ENCODE results near the gene VPS37C. TPM values are rescaled to one million over a fixed set of nuclear protein-coding genes. Genes with fewer than 3 reads are reported as not detected.
A peak's percentile ranks its signal among the peaks of the same experiment; 100 is the strongest.

Gene VPS37C
- total and polyA plus RNA-seq, 7 donors: 8.6 to 25.4 (median 18.6) TPM

DNA sequence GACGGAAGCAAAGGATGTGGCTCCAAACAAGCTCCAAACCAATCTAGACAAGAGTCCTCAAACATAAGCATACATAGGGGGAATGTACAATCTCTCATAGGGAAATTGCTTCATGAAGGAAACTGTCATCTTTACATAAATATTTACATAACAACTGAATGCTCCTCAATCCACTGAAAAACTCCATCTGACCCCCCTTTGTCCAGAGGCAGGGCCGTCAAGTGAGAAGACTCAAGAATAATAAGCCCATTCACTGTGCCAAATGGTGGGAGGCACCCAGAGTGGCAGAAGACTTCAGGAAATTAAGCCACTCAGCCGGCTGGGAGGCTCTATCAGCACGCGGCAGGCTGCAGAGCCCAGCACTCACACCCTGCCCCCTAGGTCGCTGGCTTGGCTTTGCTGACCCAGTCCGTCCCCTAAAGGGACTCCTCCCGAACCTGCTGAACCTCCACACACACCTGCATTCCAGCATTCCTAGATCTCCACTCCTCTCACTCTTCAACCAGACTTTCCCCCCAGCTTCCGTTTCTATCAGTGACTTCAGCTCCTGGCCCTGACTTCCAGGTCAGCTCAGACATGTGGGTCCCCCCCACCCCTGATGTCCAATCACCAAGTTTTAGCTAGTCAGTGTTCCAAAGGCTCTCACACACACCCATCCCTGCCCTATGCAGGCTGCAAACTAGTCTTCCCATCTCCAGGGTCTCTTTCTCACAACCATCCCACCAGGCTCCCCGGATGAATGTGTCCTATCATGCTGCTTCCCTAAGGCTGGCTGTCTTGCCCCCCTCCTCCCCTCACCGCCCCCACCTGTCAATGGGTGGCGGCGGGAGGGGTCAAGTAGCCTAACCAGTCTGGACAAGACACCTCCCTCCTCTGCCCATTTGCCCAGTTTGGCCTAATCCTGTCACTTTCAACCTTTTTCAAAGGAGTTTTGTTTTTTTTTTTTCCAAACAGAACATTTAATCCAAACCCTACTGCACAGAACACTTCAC, 11.3 kb downstream of the VPS37C start:
- no peak overlapping the region for H3K4me3 ChIP-seq
- no peaks in the 10 kb centered on the region for H3K27me3 ChIP-seq
- peak; percentile 32 for DNase-seq
- peak overlapping the region; percentile 71 to 92 (median 84) for H3K27ac ChIP-seq
- H3K4me1 ChIP-seq: peaks cover 0 to 82% (median 73%) of the 10 kb centered on the region in 4 donors
- TF ChIP-seq POLR2AphosphoS5 (IDR thresholded peaks at IDR 0.05) (peak in 1 of 4 donors; percentile 20), POLR2A (IDR thresholded peaks at IDR 0.05) (no peak)
- TF ChIP-seq, protein P1, sequence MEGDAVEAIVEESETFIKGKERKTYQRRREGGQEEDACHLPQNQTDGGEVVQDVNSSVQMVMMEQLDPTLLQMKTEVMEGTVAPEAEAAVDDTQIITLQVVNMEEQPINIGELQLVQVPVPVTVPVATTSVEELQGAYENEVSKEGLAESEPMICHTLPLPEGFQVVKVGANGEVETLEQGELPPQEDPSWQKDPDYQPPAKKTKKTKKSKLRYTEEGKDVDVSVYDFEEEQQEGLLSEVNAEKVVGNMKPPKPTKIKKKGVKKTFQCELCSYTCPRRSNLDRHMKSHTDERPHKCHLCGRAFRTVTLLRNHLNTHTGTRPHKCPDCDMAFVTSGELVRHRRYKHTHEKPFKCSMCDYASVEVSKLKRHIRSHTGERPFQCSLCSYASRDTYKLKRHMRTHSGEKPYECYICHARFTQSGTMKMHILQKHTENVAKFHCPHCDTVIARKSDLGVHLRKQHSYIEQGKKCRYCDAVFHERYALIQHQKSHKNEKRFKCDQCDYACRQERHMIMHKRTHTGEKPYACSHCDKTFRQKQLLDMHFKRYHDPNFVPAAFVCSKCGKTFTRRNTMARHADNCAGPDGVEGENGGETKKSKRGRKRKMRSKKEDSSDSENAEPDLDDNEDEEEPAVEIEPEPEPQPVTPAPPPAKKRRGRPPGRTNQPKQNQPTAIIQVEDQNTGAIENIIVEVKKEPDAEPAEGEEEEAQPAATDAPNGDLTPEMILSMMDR (IDR thresholded peaks at IDR 0.05): no peak
- 15 to 45% methylated on average over 13 of the region's 13 CpGs for WGBS, 2 donors
- intact Hi-C loops (cut with DNase I): no loop called here
- no peaks in the 10 kb centered on the region for H3K36me3 ChIP-seq
- H3K9me3 ChIP-seq: peaks cover 0 to 2% (median 0%) of the 10 kb centered on the region in 4 donors

DNA sequence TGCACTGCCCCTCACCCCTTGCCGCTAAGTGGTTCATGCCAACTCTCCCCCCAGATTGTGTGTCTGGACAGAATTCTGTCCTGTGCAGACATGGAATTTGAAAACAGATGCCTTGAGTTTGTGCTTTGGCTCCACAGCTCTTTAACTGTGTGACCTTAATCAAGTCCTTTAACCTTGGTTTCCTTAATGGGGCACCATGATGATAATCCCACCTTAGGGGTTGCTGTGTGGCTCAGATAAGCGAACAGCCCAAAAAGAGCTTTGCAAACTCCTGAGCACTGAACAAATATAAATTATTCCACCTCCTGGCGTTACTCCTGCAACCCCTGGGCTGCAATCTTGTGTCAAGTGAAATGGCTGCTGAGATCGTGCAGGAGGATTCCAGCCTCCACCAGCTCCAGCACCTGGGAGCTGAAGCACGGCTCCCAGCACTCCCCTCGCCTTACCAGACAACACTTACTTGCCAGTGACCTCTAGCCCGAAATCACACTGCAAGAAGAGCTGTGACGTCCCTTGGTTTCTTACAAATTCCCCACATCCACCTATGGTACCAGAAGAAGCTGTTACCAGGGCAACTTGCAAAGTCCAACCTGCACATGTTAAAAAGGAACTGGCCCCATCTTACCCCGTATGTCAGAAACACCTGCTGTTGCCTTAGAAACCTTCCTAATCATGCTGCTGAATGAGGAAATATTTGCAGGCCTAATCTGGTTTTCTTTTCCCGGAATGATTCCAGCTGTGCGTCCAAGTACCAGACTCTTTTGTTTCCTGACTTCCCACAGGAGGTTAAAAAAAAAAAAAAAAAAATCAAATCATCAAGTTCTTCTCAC, 13.2 kb downstream of the VPS37C start:
- DNase-seq: peak; percentile 34
- intact Hi-C loops (cut with DNase I): no loop called here
- H3K27ac ChIP-seq: peak overlapping the region in 2 of 4 donors; percentile 25 to 92

DNA sequence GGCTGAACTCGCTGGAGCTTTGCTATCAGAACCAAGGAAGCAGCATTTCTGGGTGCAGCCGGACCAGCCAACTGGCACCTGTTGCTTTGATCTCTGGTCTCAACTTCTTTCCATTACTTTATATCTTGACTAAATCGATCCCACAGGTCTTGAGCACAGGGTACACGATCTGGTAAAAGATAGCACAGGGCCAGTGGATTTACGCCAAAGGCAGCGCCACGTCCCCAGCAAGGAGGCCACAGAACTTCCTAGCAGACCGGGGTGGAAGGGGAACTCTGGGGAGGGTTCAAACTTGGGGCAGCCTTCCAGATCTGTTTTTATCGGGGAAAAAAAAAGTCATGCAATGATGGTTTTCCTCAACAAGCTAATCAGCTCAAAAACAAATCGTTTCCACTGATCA, 14.0 kb downstream of the VPS37C start:
- Histone ChIP-seq H3K4me1 (peaks cover 0 to 61% (median 56%) of the 10 kb centered on the region in 4 donors), H3K9me3 (no peaks in the 10 kb centered on the region), H3K36me3 (no peaks in the 10 kb centered on the region), H3K27me3 (no peaks in the 10 kb centered on the region), H3K27ac (no peak overlapping the region), H3K4me3 (no peak overlapping the region)
- WGBS, 2 donors: 71 to 81% methylated on average over 10 of the region's 10 CpGs
- intact Hi-C loops (cut with DNase I): no loop called here
- peak; percentile 56 for DNase-seq
- TF ChIP-seq POLR2A (IDR thresholded peaks at IDR 0.05) (no peak), EP300 (IDR thresholded peaks at IDR 0.05) (no peak)

More for the DNA sequence above, 13.2 kb downstream of the VPS37C start:
- Histone ChIP-seq H3K27me3 (no peaks in the 10 kb centered on the region), H3K36me3 (no peaks in the 10 kb centered on the region), H3K4me1 (peaks cover 0 to 68% (median 62%) of the 10 kb centered on the region in 4 donors), H3K4me3 (no peak overlapping the region), H3K9me3 (no peaks in the 10 kb centered on the region)
- TF ChIP-seq POLR2AphosphoS5 (IDR thresholded peaks at IDR 0.05) (no peak), EP300 (IDR thresholded peaks at IDR 0.05) (no peak), POLR2A (IDR thresholded peaks at IDR 0.05) (no peak)
- TF ChIP-seq, protein P1 (IDR thresholded peaks at IDR 0.05): no peak
- 69 to 76% methylated on average over 11 of the region's 11 CpGs for WGBS, 2 donors

DNA sequence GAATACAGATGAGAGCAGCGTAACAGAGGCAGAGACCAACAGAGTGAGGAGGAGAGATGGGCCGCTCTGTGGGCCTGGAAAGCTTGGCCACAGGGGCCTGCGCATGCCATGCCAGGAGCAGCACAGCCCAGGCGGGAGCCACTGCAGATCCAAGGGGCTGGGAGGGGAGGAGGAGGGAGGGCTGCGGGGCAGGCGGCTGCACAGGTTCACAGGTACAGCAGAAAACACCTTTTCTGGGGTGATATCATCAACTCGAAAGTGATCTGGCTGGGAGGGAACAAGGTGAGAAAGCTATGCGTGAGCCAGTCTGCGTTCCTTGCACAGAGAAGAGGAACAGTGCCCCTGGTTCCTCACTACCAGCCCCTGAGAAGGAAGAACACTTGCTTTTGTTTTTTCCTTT, 14.8 kb downstream of the VPS37C start:
- Histone ChIP-seq H3K27me3 (no peaks in the 10 kb centered on the region), H3K4me3 (no peak overlapping the region), H3K9me3 (no peaks in the 10 kb centered on the region), H3K27ac (no peak overlapping the region), H3K36me3 (no peaks in the 10 kb centered on the region), H3K4me1 (peaks cover 0 to 61% (median 54%) of the 10 kb centered on the region in 4 donors)
- peak; percentile 18 for DNase-seq
- TF ChIP-seq POLR2AphosphoS5 (IDR thresholded peaks at IDR 0.05) (no peak), POLR2A (IDR thresholded peaks at IDR 0.05) (no peak), EP300 (IDR thresholded peaks at IDR 0.05) (no peak)
- TF ChIP-seq, protein P1 (IDR thresholded peaks at IDR 0.05): no peak
- 83 to 94% methylated on average over 9 of the region's 9 CpGs for WGBS, 2 donors
- intact Hi-C loops (cut with DNase I): no loop called here
